ENCODE data around the gene BMPER.

DNA sequence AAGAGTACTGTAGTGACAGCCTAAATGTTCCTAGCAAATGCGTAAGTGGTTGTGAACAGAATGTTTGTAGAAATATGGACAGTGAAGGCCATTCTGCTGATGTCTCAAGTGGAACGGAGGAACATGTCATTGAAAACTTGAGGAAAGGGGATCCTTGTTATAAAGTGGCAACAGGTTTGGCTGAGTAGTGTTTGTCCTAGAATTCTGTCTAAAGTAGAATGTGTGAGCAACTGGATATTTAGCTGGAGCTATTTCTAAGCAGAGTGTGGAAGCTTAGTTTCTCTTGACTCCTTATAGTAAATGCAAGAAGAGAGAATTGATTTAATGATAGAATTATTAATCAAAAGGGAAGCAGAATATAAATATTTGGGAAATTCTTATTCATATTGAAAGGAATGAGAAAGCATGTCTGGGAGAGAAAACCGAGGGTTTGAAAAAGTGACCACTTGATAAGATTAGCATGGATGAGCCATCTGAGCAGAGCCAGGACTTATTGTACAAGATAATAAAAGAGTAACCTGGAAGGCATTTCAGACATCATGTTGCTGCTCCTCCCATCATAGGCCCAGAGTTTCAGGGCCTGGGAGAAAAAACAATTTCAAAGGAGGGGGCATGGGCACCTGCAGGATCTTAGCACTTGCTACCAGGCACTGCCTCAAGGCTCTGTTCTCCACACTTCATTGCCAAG lies 276.1 kb downstream of the BMPER start:
- TF ChIP-seq GATA3 (IDR thresholded peaks at IDR 0.05; ENCODE audit: low read depth, low read length) (no peak), GATA2 (IDR thresholded peaks at IDR 0.05; ENCODE audit: low read depth, low read length) (no peak)

Measured in SH-SY5Y (cell line).